ENCODE results near the gene COX15.

The COX15 gene

DNA sequence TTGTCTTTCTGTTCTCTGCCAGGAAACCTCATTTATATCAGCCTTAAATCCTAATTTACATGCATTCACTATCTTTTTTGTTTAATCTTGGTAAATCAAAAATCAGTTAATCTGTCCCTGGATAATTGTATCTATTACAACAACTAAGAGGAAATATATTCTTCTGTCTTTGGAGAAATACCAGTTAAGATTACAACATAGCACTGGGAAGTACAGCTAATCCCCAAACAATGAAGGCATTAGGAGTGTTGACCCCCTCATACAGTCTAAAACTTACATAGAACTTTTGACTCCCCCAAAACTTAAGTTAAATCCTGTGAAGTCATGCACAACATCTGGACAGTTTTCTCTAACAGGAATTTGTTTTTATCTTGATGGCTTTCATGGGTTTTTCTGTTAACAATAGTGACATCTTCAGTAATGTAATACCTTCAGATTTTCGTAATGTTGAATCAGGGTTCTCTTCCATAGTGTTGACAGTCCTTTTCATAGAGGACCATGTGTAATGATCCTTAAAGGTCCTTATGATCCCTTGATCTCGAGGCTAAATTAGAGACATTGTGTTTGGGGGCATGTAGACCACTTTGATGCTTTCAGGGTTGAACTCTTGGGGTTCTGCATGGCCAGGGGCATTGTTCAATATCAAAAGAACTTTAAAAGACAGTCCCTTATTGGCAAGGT is 26.4 kb upstream of the COX15 start:
- Histone ChIP-seq H3K79me1 (ENCODE audit: low read length) (no peaks in the 10 kb centered on the region), H4K12ac (ENCODE audit: low read depth, low read length) (no peak overlapping the region), H4K91ac (ENCODE audit: low read depth, low read length) (no peak overlapping the region), H3K4me2 (ENCODE audit: low read length) (no peak overlapping the region), H2BK12ac (ENCODE audit: low read length) (no peak overlapping the region), H3K18ac (ENCODE audit: low read length) (no peak overlapping the region), H3K27me3 (ENCODE audit: insufficient read depth, low read length) (no peaks in the 10 kb centered on the region), H3K4ac (ENCODE audit: low read depth, low read length) (no peak overlapping the region), H2BK120ac (ENCODE audit: insufficient read depth, low read length, poor library complexity) (no peak overlapping the region), H2AK5ac (ENCODE audit: low read length) (no peak overlapping the region), H3K23ac (ENCODE audit: low read length) (no peak overlapping the region), H3K4me1 (ENCODE audit: control insufficient read depth in 1 of 2, insufficient read depth in 2 of 2, low read length in 2 of 2) (no peaks in the 10 kb centered on the region), H2BK5ac (ENCODE audit: low read depth, low read length, poor library complexity) (no peak overlapping the region), H3K79me2 (ENCODE audit: control insufficient read depth, insufficient read depth, low read length, poor library complexity) (no peaks in the 10 kb centered on the region), H2AFZ (ENCODE audit: insufficient read depth, low read length, poor library complexity) (no peak overlapping the region), H3K36me3 (ENCODE audit: control insufficient read depth in 1 of 2, insufficient read depth in 2 of 2, low read length in 2 of 2) (peaks cover 4 to 10% of the 10 kb centered on the region in 2 experiments), H3K27ac (ENCODE audit: low read depth, low read length) (no peak overlapping the region), H3K14ac (ENCODE audit: low read length) (no peak overlapping the region), H3K9me3 (ENCODE audit: insufficient read depth, low read depth, low read length) (no peaks in the 10 kb centered on the region), H3K9ac (ENCODE audit: low read length) (no peak overlapping the region), H4K8ac (ENCODE audit: low read depth, low read length) (no peak overlapping the region), H3K4me3 (ENCODE audit: low read depth, low read length) (no peak overlapping the region)
- WGBS (ENCODE audit: extremely low coverage, insufficient coverage, insufficient read length): no CpG with 5 or more reads among the region's 2 CpGs
- no peak for DNase-seq

GRCh38 chr10:99756159-99756558 is 24.2 kb upstream of the COX15 start:
- H3K9me3 ChIP-seq (ENCODE audit: insufficient read depth, low read depth, low read length): no peaks in the 10 kb centered on the region
- no peaks in the 10 kb centered on the region for H3K4me1 ChIP-seq (ENCODE audit: control insufficient read depth in 1 of 2, insufficient read depth in 2 of 2, low read length in 2 of 2)
- no peaks in the 10 kb centered on the region for H3K27me3 ChIP-seq (ENCODE audit: insufficient read depth, low read length)
- H3K79me2 ChIP-seq (ENCODE audit: control insufficient read depth, insufficient read depth, low read length, poor library complexity): no peaks in the 10 kb centered on the region
- no peak overlapping the region for H3K23ac ChIP-seq (ENCODE audit: low read length)
- no peak overlapping the region for H2BK12ac ChIP-seq (ENCODE audit: low read length)
- H4K91ac ChIP-seq (ENCODE audit: low read depth, low read length): no peak overlapping the region
- no peak overlapping the region for H3K14ac ChIP-seq (ENCODE audit: low read length)
- H4K8ac ChIP-seq (ENCODE audit: low read depth, low read length): no peak overlapping the region
- no peak overlapping the region for H3K27ac ChIP-seq (ENCODE audit: low read depth, low read length)
- no peak overlapping the region for H4K12ac ChIP-seq (ENCODE audit: low read depth, low read length)
- H2BK120ac ChIP-seq (ENCODE audit: insufficient read depth, low read length, poor library complexity): no peak overlapping the region
- no peak overlapping the region for H3K4me2 ChIP-seq (ENCODE audit: low read length)
- H3K36me3 ChIP-seq (ENCODE audit: control insufficient read depth in 1 of 2, insufficient read depth in 2 of 2, low read length in 2 of 2): peaks cover 5 to 13% of the 10 kb centered on the region in 2 experiments
- no peak overlapping the region for H2AK5ac ChIP-seq (ENCODE audit: low read length)
- DNase-seq: no peak
- H3K79me1 ChIP-seq (ENCODE audit: low read length): no peaks in the 10 kb centered on the region
- no peak overlapping the region for H2BK5ac ChIP-seq (ENCODE audit: low read depth, low read length, poor library complexity)
- no peak overlapping the region for H3K4me3 ChIP-seq (ENCODE audit: low read depth, low read length)
- WGBS (ENCODE audit: extremely low coverage, insufficient coverage, insufficient read length): no CpG with 5 or more reads among the region's 1 CpG
- H3K4ac ChIP-seq (ENCODE audit: low read depth, low read length): no peak overlapping the region
- H3K9ac ChIP-seq (ENCODE audit: low read length): no peak overlapping the region
- no peak overlapping the region for H2AFZ ChIP-seq (ENCODE audit: insufficient read depth, low read length, poor library complexity)
- no peak overlapping the region for H3K18ac ChIP-seq (ENCODE audit: low read length)

DNA sequence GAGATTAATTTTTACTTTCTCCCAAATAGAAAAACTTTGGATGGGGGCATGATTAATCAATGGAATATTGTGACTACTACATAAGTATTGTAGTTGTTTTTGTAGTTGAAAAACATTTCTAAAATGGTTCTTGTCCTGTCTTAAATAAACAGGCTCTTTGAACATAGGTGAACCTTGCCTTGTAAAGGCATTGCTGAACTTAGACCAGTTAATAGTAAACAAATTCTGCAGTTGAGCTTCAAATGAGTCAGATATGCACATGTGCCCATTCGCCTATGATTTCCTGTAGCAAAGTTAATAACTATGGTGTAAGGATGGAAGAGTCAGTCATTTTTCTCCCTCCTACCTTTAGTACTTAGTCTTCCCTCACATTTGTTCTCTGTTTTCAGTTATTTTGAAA is 22.7 kb upstream of the COX15 start:
- WGBS (ENCODE audit: extremely low coverage, insufficient coverage, insufficient read length): no CpG with 5 or more reads among the region's 1 CpG
- no peak overlapping the region for H3K23ac ChIP-seq (ENCODE audit: low read length)
- no peak overlapping the region for H4K8ac ChIP-seq (ENCODE audit: low read depth, low read length)
- no peak overlapping the region for H3K4me2 ChIP-seq (ENCODE audit: low read length)
- no peak overlapping the region for H4K91ac ChIP-seq (ENCODE audit: low read depth, low read length)
- H3K4me3 ChIP-seq (ENCODE audit: low read depth, low read length): no peak overlapping the region
- H3K4ac ChIP-seq (ENCODE audit: low read depth, low read length): no peak overlapping the region
- no peak overlapping the region for H3K9ac ChIP-seq (ENCODE audit: low read length)
- H2AFZ ChIP-seq (ENCODE audit: insufficient read depth, low read length, poor library complexity): no peak overlapping the region
- H4K12ac ChIP-seq (ENCODE audit: low read depth, low read length): no peak overlapping the region
- H2BK5ac ChIP-seq (ENCODE audit: low read depth, low read length, poor library complexity): no peak overlapping the region
- no peak for DNase-seq
- H3K27ac ChIP-seq (ENCODE audit: low read depth, low read length): no peak overlapping the region
- H2AK5ac ChIP-seq (ENCODE audit: low read length): no peak overlapping the region
- no peaks in the 10 kb centered on the region for H3K9me3 ChIP-seq (ENCODE audit: insufficient read depth, low read depth, low read length)
- H3K14ac ChIP-seq (ENCODE audit: low read length): no peak overlapping the region
- H3K4me1 ChIP-seq (ENCODE audit: control insufficient read depth in 1 of 2, insufficient read depth in 2 of 2, low read length in 2 of 2): no peaks in the 10 kb centered on the region
- H3K36me3 ChIP-seq (ENCODE audit: control insufficient read depth in 1 of 2, insufficient read depth in 2 of 2, low read length in 2 of 2): peaks cover 3 to 10% of the 10 kb centered on the region in 2 experiments
- H2BK12ac ChIP-seq (ENCODE audit: low read length): no peak overlapping the region
- H3K27me3 ChIP-seq (ENCODE audit: insufficient read depth, low read length): no peaks in the 10 kb centered on the region
- no peak overlapping the region for H3K18ac ChIP-seq (ENCODE audit: low read length)
- H3K79me2 ChIP-seq (ENCODE audit: control insufficient read depth, insufficient read depth, low read length, poor library complexity): no peaks in the 10 kb centered on the region
- no peak overlapping the region for H2BK120ac ChIP-seq (ENCODE audit: insufficient read depth, low read length, poor library complexity)
- no peaks in the 10 kb centered on the region for H3K79me1 ChIP-seq (ENCODE audit: low read length)

DNA sequence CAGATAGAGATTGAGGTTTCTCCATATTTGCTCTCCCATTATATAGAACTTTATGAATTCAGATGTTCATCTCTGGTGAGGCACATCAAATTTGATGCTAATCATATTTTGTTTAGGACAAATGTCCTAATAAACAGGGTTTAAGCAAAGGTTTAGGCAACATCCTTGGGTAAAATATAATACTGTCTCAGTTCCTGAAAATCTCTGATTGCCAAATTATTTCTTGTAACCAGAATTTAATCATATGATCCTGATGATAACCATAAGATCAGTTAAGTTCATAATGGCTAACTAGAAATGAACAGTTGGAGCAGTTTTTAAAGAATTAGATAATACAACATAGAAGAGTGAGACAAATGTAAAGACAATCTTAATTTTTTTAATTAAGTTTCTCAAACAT is 18.7 kb upstream of the COX15 start:
- Histone ChIP-seq H4K8ac (ENCODE audit: low read depth, low read length) (no peak overlapping the region), H3K9ac (ENCODE audit: low read length) (no peak overlapping the region), H4K91ac (ENCODE audit: low read depth, low read length) (no peak overlapping the region), H3K14ac (ENCODE audit: low read length) (no peak overlapping the region), H3K9me3 (ENCODE audit: insufficient read depth, low read depth, low read length) (no peaks in the 10 kb centered on the region), H3K27ac (ENCODE audit: low read depth, low read length) (no peak overlapping the region), H3K23ac (ENCODE audit: low read length) (no peak overlapping the region), H4K12ac (ENCODE audit: low read depth, low read length) (no peak overlapping the region), H3K36me3 (ENCODE audit: control insufficient read depth in 1 of 2, insufficient read depth in 2 of 2, low read length in 2 of 2) (peaks cover 9 to 13% of the 10 kb centered on the region in 2 experiments), H3K4me2 (ENCODE audit: low read length) (no peak overlapping the region), H3K79me1 (ENCODE audit: low read length) (no peaks in the 10 kb centered on the region), H2BK120ac (ENCODE audit: insufficient read depth, low read length, poor library complexity) (no peak overlapping the region), H3K4me1 (ENCODE audit: control insufficient read depth in 1 of 2, insufficient read depth in 2 of 2, low read length in 2 of 2) (no peaks in the 10 kb centered on the region), H3K79me2 (ENCODE audit: control insufficient read depth, insufficient read depth, low read length, poor library complexity) (no peaks in the 10 kb centered on the region), H3K18ac (ENCODE audit: low read length) (no peak overlapping the region), H2BK12ac (ENCODE audit: low read length) (no peak overlapping the region), H2BK5ac (ENCODE audit: low read depth, low read length, poor library complexity) (no peak overlapping the region), H3K4ac (ENCODE audit: low read depth, low read length) (no peak overlapping the region), H2AK5ac (ENCODE audit: low read length) (no peak overlapping the region), H3K4me3 (ENCODE audit: low read depth, low read length) (no peak overlapping the region), H3K27me3 (ENCODE audit: insufficient read depth, low read length) (no peaks in the 10 kb centered on the region), H2AFZ (ENCODE audit: insufficient read depth, low read length, poor library complexity) (no peak overlapping the region)
- DNase-seq: no peak
